HG03066 (cell line): ENCODE measurements around the gene EIF4G3.

Experiments used
- ATAC-seq: cut with Tn5 transposase; IDR thresholded peaks from one replicate; pipeline ENCODE4 v1.9.1; 2021; ENCODE audit warnings: low read depth; ENCODE audit not compliant: unreplicated experiment

Gene EIF4G3

GRCh38 chr1:21003281-21004045, 173.2 kb downstream of the EIF4G3 start:
- no peak for ATAC-seq

- no peak for ATAC-seq
Observed at GRCh38 chr1:21001042-21001441, 175.7 kb downstream of the EIF4G3 start.

- no peak for ATAC-seq
Observed at GRCh38 chr1:21000245-21000594, 176.5 kb downstream of the EIF4G3 start.

GRCh38 chr1:20999525-21000244, 177.0 kb downstream of the EIF4G3 start:
- ATAC-seq: no peak

GRCh38 chr1:20998826-20999225, 177.9 kb downstream of the EIF4G3 start:
- no peak for ATAC-seq

GRCh38 chr1:20997602-20998224, 179.0 kb downstream of the EIF4G3 start:
- no peak for ATAC-seq

GRCh38 chr1:20996554-20996953, 180.1 kb downstream of the EIF4G3 start:
- no peak for ATAC-seq

GRCh38 chr1:20993716-20994575, 182.8 kb downstream of the EIF4G3 start:
- ATAC-seq: no peak

- ATAC-seq: no peak
Observed at GRCh38 chr1:20992322-20993056, 184.2 kb downstream of the EIF4G3 start.

GRCh38 chr1:20988943-20989342, 187.8 kb downstream of the EIF4G3 start:
- ATAC-seq: no peak

GRCh38 chr1:20987831-20988825, 188.6 kb downstream of the EIF4G3 start:
- ATAC-seq: no peak

GRCh38 chr1:20983297-20983889, 193.3 kb downstream of the EIF4G3 start:
- ATAC-seq: no peak

GRCh38 chr1:20982316-20982715, 194.4 kb downstream of the EIF4G3 start:
- ATAC-seq: no peak

GRCh38 chr1:20981915-20982314, 194.8 kb downstream of the EIF4G3 start:
- no peak for ATAC-seq

GRCh38 chr1:20980051-20980450, 196.6 kb downstream of the EIF4G3 start:
- no peak for ATAC-seq

- ATAC-seq: no peak
Observed at GRCh38 chr1:20978413-20978812, 198.3 kb downstream of the EIF4G3 start.

- no peak for ATAC-seq
Observed at GRCh38 chr1:20975668-20976067, 201.0 kb downstream of the EIF4G3 start.

- no peak for ATAC-seq
Observed at GRCh38 chr1:20974951-20975350, 201.7 kb downstream of the EIF4G3 start.

GRCh38 chr1:20974069-20974468, 202.6 kb downstream of the EIF4G3 start:
- no peak for ATAC-seq
